Keratinocyte (primary cell): ENCODE data around the gene GIPC3. TPM values are rescaled to one million over a fixed set of nuclear protein-coding genes. Genes with fewer than 3 reads are reported as not detected.

Experiments
- DNase-seq: peaks from one replicate; pipeline ENCODE4 v3.0.0-alpha.2; 2011; ENCODE audit warnings: low read depth, missing footprints, low spot score
- FAIRE-seq: peaks from 2 replicates; lab custom pipeline; 2011; peaks lifted over from hg19 to GRCh38; lab: Jason Lieb, UNC
- H2AFZ ChIP-seq: 2 replicates; pipeline ENCODE4 v1.6.0; 2012; ENCODE audit warnings: low read length, control low read depth, inconsistent platforms; ENCODE audit not compliant: control insufficient read depth
- H3K27ac ChIP-seq: 2 replicates; pipeline ENCODE4 v1.5.1; 2011; ENCODE audit warnings: low read length; ENCODE audit not compliant: control insufficient read depth, insufficient read depth
- H3K27me3 ChIP-seq: 3 replicates; pipeline ENCODE4 v1.6.0; 2011; ENCODE audit warnings: low read length; ENCODE audit not compliant: control insufficient read depth, insufficient read depth; ENCODE audit errors: extremely low read depth
- H3K36me3 ChIP-seq, 2 experiments: 2 replicates in 1 of 2; 3 replicates in 1 of 2; pipeline ENCODE4 v1.5.1; 2011; ENCODE audit warnings: low read length in 2 of 2, mild to moderate bottlenecking in 1 of 2; ENCODE audit not compliant: control insufficient read depth in 2 of 2, insufficient read depth in 2 of 2; ENCODE audit errors: extremely low read depth in 1 of 2
- H3K4me1 ChIP-seq: 3 replicates; pipeline ENCODE4 v1.5.1; 2011; ENCODE audit warnings: low read length; ENCODE audit not compliant: control insufficient read depth, insufficient read depth; ENCODE audit errors: extremely low read depth
- H3K4me2 ChIP-seq: 3 replicates; pipeline ENCODE4 v1.6.0; 2011; ENCODE audit warnings: low read depth, low read length; ENCODE audit not compliant: control insufficient read depth, insufficient read depth; ENCODE audit errors: extremely low read depth
- H3K4me3 ChIP-seq, 3 experiments: fragments of 200-600 bp in 1 of 3; sonication (generic) in 1 of 3; 2 replicates in 2 of 3; 3 replicates in 1 of 3; pipeline ENCODE4 v1.5.1; 2011 to 2016; ENCODE audit warnings: low read length in 3 of 3, mild to moderate bottlenecking in 3 of 3, control low read depth in 2 of 3, inconsistent platforms in 1 of 3, low read depth in 1 of 3, mixed read lengths in 1 of 3, mixed run types in 1 of 3, moderate library complexity in 1 of 3; ENCODE audit not compliant: control insufficient read depth in 2 of 3, insufficient read depth in 2 of 3; ENCODE audit errors: extremely low read depth in 1 of 3
- H3K79me2 ChIP-seq: 2 replicates; pipeline ENCODE4 v1.6.0; 2012; ENCODE audit warnings: low read length; ENCODE audit not compliant: control insufficient read depth, insufficient read depth
- H3K9ac ChIP-seq: 3 replicates; pipeline ENCODE4 v1.6.0; 2011; ENCODE audit warnings: low read length; ENCODE audit not compliant: control insufficient read depth, insufficient read depth; ENCODE audit errors: extremely low read depth
- H3K9me1 ChIP-seq: 3 replicates; pipeline ENCODE4 v1.6.0; 2011; ENCODE audit warnings: low read length; ENCODE audit not compliant: control insufficient read depth, insufficient read depth; ENCODE audit errors: extremely low read depth
- H3K9me3 ChIP-seq: 2 replicates; pipeline ENCODE4 v1.5.1; 2012; ENCODE audit warnings: low read depth, low read length; ENCODE audit not compliant: control insufficient read depth
- H4K20me1 ChIP-seq: 3 replicates; pipeline ENCODE4 v1.6.0; 2011; ENCODE audit warnings: low read length; ENCODE audit not compliant: control insufficient read depth, insufficient read depth; ENCODE audit errors: extremely low read depth
- EZH2 ChIP-seq: IDR thresholded peaks from one replicate; pipeline ENCODE4 v1.6.1; 2012; ENCODE audit warnings: inconsistent platforms, mild to moderate bottlenecking, low read length, moderate library complexity
- dilution Hi-C: fragments of 300-500 bp; cut with MboI; formaldehyde crosslinking; loops from one replicate; pipeline ENCODE4 v1.7.0; 2020; ENCODE audit warnings: low sequenced_read_pairs; ENCODE audit not compliant: extremely low pct_ligation_motif_present
- polyA plus RNA-seq, 5 experiments: library from polyadenylated mRNA; depleted of rRNA in 3 of 5; stranded (reverse) in 3 of 5; stranded (forward) in 1 of 5; unstranded in 1 of 5; fragments of >200 nt; gene quantifications; 1 replicate in 1 of 5; 2 replicates in 3 of 5; 3 replicates in 1 of 5; pipeline versions ENCODE4 v1.2.1 to v1.2.3, GENCODE V29; 2011 to 2012; ENCODE audit warnings: missing spikeins in 2 of 5, low read depth in 1 of 5, low replicate concordance in 1 of 5
- TF ChIP-seq, protein P1 (sequence below), 3 experiments: IDR thresholded peaks in 1 of 3; conservative IDR thresholded peaks in 1 of 3; optimal IDR thresholded peaks in 1 of 3; 2 replicates in 2 of 3; 3 replicates in 1 of 3; pipeline versions ENCODE3 to v1.5.1; 2011; ENCODE audit warnings: low read length in 3 of 3, mild to moderate bottlenecking in 3 of 3, moderate library complexity in 2 of 3, control low read depth in 1 of 3, inconsistent platforms in 1 of 3; ENCODE audit not compliant: insufficient read depth in 2 of 3; ENCODE audit errors: extremely low read depth in 1 of 3

Gene GIPC3
- polyA plus RNA-seq, 1 donor (not counting 4 experiments of a cell fraction or from before 2014, with no cell fraction given) = not detected

DNA sequence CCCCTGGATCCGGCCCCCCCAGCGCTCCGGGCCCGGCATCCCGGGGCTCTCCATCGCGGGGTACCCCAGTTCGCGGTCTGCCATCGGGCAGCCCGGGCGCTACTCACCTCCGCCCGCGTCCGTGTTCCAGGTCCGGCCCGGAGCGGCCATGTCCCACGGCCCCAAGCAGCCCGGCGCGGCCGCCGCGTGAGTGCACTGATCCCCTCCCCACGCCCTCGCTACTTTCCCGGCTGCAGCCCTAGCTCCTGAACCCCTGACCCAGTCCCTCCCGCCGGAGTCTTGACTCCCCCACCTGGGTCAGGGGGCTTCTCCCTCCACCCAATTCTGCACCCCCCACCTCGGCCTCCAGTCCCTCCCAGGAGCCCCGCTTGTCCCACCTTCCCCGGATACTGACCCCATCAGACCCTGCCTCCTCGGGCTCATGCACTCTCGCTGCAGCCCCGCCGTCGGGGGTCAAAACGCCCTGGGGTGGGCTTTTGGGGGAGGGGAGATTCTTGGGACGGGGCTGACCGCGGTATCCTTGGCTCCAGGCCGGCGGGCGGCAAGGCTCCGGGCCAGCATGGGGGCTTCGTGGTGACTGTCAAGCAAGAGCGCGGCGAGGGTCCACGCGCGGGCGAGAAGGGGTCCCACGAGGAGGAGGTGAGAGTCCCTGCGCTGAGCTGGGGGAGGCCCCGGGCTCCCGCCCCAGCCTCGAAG lies 12.0 kb upstream of the GIPC3 start:
- no peaks in the 10 kb centered on the region for H3K27me3 ChIP-seq
- peak overlapping the region; percentile 79 to 97 (median 90) for H3K4me3 ChIP-seq
- no peak for DNase-seq
- peaks cover 22% of the 10 kb centered on the region for H3K4me1 ChIP-seq
- H4K20me1 ChIP-seq = no peaks in the 10 kb centered on the region
- dilution Hi-C loops = no loop called here
- FAIRE-seq = no peak
- TF ChIP-seq, protein P1, sequence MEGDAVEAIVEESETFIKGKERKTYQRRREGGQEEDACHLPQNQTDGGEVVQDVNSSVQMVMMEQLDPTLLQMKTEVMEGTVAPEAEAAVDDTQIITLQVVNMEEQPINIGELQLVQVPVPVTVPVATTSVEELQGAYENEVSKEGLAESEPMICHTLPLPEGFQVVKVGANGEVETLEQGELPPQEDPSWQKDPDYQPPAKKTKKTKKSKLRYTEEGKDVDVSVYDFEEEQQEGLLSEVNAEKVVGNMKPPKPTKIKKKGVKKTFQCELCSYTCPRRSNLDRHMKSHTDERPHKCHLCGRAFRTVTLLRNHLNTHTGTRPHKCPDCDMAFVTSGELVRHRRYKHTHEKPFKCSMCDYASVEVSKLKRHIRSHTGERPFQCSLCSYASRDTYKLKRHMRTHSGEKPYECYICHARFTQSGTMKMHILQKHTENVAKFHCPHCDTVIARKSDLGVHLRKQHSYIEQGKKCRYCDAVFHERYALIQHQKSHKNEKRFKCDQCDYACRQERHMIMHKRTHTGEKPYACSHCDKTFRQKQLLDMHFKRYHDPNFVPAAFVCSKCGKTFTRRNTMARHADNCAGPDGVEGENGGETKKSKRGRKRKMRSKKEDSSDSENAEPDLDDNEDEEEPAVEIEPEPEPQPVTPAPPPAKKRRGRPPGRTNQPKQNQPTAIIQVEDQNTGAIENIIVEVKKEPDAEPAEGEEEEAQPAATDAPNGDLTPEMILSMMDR (optimal IDR thresholded peaks at IDR 0.05 in 1 of 3, IDR thresholded peaks at IDR 0.05 in 1 of 3, conservative IDR thresholded peaks at IDR 0.05 in 1 of 3; ENCODE audit: extremely low read depth in 1 of 3, insufficient read depth in 2 of 3, low read length in 3 of 3) = no peak
- TF ChIP-seq EZH2 = no peak
- H3K9me3 ChIP-seq = no peaks in the 10 kb centered on the region
- no peaks in the 10 kb centered on the region for H3K9me1 ChIP-seq
- H3K4me2 ChIP-seq = peak overlapping the region; percentile 69
- peak overlapping the region; percentile 63 for H3K27ac ChIP-seq
- peaks cover 2 to 3% of the 10 kb centered on the region in 2 experiments for H3K36me3 ChIP-seq
- no peaks in the 10 kb centered on the region for H3K79me2 ChIP-seq
- H3K9ac ChIP-seq = peak overlapping the region; percentile 87
- peak overlapping the region; percentile 26 for H2AFZ ChIP-seq

DNA sequence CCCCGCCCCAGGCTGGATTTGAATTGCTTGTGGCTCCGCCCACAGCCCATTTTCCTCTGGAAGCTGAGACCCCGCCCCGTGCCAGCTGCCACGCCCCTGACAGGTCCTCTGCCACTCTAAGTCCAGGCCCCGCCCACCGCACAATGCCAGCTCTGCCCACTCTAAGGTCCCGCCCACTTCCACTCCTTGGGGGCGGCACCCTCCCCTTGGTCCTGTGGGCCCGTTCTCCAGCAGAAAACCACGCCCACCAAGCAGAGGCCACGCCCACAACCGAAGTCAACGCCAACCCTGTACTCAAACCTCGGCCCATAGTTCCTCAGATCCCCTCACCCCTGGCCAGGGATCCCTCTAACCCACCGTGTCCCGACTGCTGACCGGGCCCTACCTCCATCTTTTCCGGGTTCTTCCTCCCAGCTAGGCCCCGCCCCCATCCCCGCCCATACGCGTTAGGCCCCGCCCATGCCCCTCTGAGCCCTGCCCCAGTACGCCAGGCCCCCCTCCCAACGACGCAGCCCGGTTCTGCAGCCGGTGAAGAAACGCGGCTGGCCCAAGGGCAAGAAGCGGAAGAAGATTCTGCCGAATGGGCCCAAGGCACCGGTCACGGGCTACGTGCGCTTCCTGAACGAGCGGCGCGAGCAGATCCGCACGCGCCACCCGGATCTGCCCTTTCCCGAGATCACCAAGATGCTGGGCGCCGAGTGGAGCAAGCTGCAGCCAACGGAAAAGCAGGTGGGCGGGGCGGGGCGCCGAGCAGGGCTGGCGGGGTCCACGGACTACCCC lies 11.2 kb upstream of the GIPC3 start:
- Histone ChIP-seq H3K9me3 (no peaks in the 10 kb centered on the region), H3K36me3 (peaks cover 2 to 3% of the 10 kb centered on the region in 2 experiments), H3K9me1 (no peaks in the 10 kb centered on the region), H3K79me2 (no peaks in the 10 kb centered on the region), H3K27ac (peak overlapping the region; percentile 63), H3K4me1 (peaks cover 16% of the 10 kb centered on the region), H3K4me2 (peak overlapping the region; percentile 69), H3K9ac (no peak overlapping the region), H2AFZ (no peak overlapping the region), H3K4me3 (peak overlapping the region; percentile 79 to 97 (median 90)), H4K20me1 (no peaks in the 10 kb centered on the region), H3K27me3 (no peaks in the 10 kb centered on the region)
- peak; percentile 93 for DNase-seq
- TF ChIP-seq, protein P1 (optimal IDR thresholded peaks at IDR 0.05 in 1 of 3, IDR thresholded peaks at IDR 0.05 in 1 of 3, conservative IDR thresholded peaks at IDR 0.05 in 1 of 3; ENCODE audit: extremely low read depth in 1 of 3, insufficient read depth in 2 of 3, low read length in 3 of 3) = no peak
- TF ChIP-seq EZH2 = no peak
- peak; percentile 74 for FAIRE-seq
- dilution Hi-C loops = no loop called here
